OCI-LY3 (cell line): ENCODE results near the gene SHC2.
"Not testable (repeated sequence)": the region's sequence is repeated elsewhere in the genome, so short reads cannot be mapped to it uniquely, and the experiment has no call there.

Experiments used
- H2AFZ ChIP-seq: fragments of 200-600, 300-600 bp; shearing (Covaris generic); 2 replicates; pipeline ENCODE4 v1.6.0; 2014; ENCODE audit warnings: antibody characterized with exemption, low read depth, low read length
- H3K27ac ChIP-seq: fragments of 200-600, 300-600 bp; sonication (generic); 2 replicates; pipeline ENCODE4 v1.5.1; 2014; ENCODE audit warnings: mild to moderate bottlenecking, low read length, moderate library complexity, mixed read lengths
- H3K27me3 ChIP-seq: fragments of 200-600, 300-600 bp; sonication (generic); 2 replicates; pipeline ENCODE4 v1.6.1; 2014; ENCODE audit warnings: low read depth, low read length, mixed read lengths
- H3K36me3 ChIP-seq: fragments of 200-600, 300-600 bp; sonication (generic); replicated peaks from 2 replicates; pipeline ENCODE3; 2014; ENCODE audit warnings: low read depth, low read length, mixed read lengths
- H3K4me1 ChIP-seq: fragments of 300-600, 200-600 bp; sonication (generic); 2 replicates; pipeline ENCODE4 v1.6.1; 2014; ENCODE audit warnings: low read length, mixed read lengths
- H3K4me2 ChIP-seq: fragments of 200-600, 300-600 bp; sonication (generic); 2 replicates; pipeline ENCODE4 v1.6.1; 2014; ENCODE audit warnings: low read length, mixed read lengths
- H3K4me3 ChIP-seq: fragments of 300-600, 200-600 bp; sonication (generic); 2 replicates; pipeline ENCODE4 v1.5.1; 2014; ENCODE audit warnings: antibody characterized with exemption, mild to moderate bottlenecking, low read length, moderate library complexity
- H3K79me2 ChIP-seq: fragments of 300-600, 200-600 bp; shearing (Covaris generic); 2 replicates; pipeline ENCODE4 v1.6.1; 2014; ENCODE audit warnings: mild to moderate bottlenecking, low read length, mixed read lengths
- H3K9ac ChIP-seq: fragments of 300-600, 200-600 bp; shearing (Covaris generic); 2 replicates; pipeline ENCODE4 v1.6.0; 2014; ENCODE audit warnings: mild to moderate bottlenecking, low read length, moderate library complexity
- H3K9me3 ChIP-seq: fragments of 200-600, 300-600 bp; shearing (Covaris generic); 2 replicates; pipeline ENCODE4 v1.6.1; 2014; ENCODE audit warnings: low read length, mixed read lengths; ENCODE audit not compliant: insufficient read depth
- H4K20me1 ChIP-seq: fragments of 200-600, 300-600 bp; sonication (generic); 2 replicates; pipeline ENCODE4 v1.6.1; 2016; ENCODE audit warnings: low read length, mixed read lengths; ENCODE audit not compliant: insufficient read depth
- EZH2phosphoT487 ChIP-seq: fragments of 200-600 bp; shearing (Covaris generic); IDR thresholded peaks from 2 replicates; pipeline ENCODE4 v1.6.1; 2018; ENCODE audit warnings: antibody characterized with exemption, mixed run types, low read depth
- TF ChIP-seq, protein P1 (sequence below): fragments of 200-600, 300-600 bp; sonication (generic); IDR thresholded peaks from 2 replicates; pipeline ENCODE4 v1.5.1; 2014; ENCODE audit warnings: antibody characterized with exemption, low read length, low read depth

The SHC2 gene

DNA sequence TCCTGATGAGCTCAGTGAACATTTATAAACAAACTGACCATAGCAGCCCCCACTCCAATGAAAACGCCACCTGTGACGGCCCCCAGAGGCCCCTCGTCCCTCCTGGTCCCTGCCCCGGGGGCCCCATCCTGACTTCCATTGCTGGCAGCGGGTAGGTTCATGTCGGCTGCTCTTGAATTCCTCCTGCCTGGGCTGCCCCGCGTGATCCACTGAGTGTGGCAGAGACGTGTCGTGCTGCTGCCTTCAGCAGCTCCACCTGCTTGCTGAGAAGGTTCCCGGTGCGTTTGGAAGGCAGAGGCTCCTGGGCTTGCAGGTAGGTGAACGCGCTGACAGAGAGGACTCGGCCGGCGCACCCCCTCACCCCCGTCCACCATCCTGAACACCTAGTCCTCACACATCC lies 63.5 kb downstream of the SHC2 start:
- Histone ChIP-seq H2AFZ (no peak overlapping the region), H3K27me3 (no peaks in the 10 kb centered on the region), H3K27ac (no peak overlapping the region), H3K4me2 (no peak overlapping the region), H4K20me1 (no peaks in the 10 kb centered on the region), H3K4me1 (no peaks in the 10 kb centered on the region), H3K4me3 (no peak overlapping the region), H3K79me2 (no peaks in the 10 kb centered on the region), H3K9me3 (peaks cover 5% of the 10 kb centered on the region; the same call in 1 of the 2 replicates), H3K9ac (no peak overlapping the region), H3K36me3 (no peaks in the 10 kb centered on the region)
- TF ChIP-seq, protein P1, sequence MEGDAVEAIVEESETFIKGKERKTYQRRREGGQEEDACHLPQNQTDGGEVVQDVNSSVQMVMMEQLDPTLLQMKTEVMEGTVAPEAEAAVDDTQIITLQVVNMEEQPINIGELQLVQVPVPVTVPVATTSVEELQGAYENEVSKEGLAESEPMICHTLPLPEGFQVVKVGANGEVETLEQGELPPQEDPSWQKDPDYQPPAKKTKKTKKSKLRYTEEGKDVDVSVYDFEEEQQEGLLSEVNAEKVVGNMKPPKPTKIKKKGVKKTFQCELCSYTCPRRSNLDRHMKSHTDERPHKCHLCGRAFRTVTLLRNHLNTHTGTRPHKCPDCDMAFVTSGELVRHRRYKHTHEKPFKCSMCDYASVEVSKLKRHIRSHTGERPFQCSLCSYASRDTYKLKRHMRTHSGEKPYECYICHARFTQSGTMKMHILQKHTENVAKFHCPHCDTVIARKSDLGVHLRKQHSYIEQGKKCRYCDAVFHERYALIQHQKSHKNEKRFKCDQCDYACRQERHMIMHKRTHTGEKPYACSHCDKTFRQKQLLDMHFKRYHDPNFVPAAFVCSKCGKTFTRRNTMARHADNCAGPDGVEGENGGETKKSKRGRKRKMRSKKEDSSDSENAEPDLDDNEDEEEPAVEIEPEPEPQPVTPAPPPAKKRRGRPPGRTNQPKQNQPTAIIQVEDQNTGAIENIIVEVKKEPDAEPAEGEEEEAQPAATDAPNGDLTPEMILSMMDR = no peak
- no peak for TF ChIP-seq EZH2phosphoT487

DNA sequence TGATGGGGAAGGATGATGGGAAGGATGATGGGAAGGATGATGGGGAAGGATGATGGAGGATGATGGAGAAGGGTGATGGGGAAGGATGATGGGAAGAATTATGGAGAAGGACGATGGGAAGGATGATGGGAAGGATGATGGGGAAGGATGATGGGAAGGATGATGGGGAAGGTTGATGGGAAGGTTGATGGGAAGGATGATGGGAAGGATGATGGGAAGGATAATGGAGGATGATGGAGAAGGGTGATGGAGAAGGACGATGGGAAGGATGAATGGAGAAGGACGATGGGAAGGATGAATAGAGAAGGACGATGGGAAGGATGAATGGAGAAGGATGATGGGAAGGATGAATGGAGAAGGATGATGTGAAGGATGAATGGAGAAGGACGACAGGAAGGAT lies 65.4 kb downstream of the SHC2 start:
- no peaks in the 10 kb centered on the region for H3K36me3 ChIP-seq
- peaks cover 5% of the 10 kb centered on the region; the same call in 1 of the 2 replicates for H3K9me3 ChIP-seq
- H3K27ac ChIP-seq = no peak overlapping the region
- H3K27me3 ChIP-seq = no peaks in the 10 kb centered on the region
- TF ChIP-seq, protein P1 = no peak
- TF ChIP-seq EZH2phosphoT487 = no peak
- H2AFZ ChIP-seq = no peak overlapping the region
- H3K4me3 ChIP-seq = no peak overlapping the region
- H3K4me1 ChIP-seq = no peaks in the 10 kb centered on the region
- no peaks in the 10 kb centered on the region for H4K20me1 ChIP-seq
- H3K79me2 ChIP-seq = no peaks in the 10 kb centered on the region
- H3K4me2 ChIP-seq = no peak overlapping the region
- no peak overlapping the region for H3K9ac ChIP-seq

DNA sequence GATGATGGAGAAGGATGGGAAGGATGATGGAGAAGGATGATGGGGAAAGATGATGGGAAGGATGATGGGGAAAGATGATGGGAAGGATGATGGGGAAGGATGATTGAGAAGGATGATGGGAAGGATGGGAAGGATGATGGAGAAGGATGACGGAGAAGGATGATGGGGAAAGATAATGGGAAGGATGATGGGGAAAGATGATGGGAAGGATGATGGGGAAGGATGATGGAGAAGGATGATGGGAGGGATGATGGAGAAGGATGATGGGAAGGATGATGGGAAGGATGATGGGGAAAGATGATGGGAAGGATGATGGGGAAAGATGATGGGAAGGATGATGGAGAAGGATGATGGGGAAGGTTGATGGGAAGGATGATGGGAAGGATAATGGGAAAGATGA lies 66.0 kb downstream of the SHC2 start:
- H3K4me3 ChIP-seq, H3K9me3 ChIP-seq, H3K4me2 ChIP-seq, H2AFZ ChIP-seq, H3K27ac ChIP-seq, H3K4me1 ChIP-seq, H3K27me3 ChIP-seq, H3K9ac ChIP-seq, H4K20me1 ChIP-seq, H3K36me3 ChIP-seq, H3K79me2 ChIP-seq: not testable (repeated sequence)

DNA sequence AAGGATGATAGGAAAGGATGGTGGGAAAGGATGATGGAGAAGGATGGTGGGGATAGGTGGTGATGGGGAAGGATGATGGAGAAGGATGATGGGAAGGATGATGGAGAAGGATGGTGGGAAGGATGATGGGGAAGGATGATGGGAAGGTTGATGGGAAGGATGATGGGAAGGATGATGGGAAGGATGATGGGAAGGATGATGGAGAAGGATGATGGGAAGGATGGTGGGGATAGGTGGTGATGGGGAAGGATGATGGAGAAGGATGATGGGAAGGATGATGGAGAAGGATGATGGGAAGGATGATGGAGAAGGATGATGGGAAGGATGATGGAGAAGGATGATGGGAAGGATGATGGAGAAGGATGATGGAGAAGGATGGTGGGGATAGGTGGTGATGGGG lies 67.3 kb downstream of the SHC2 start:
- H4K20me1 ChIP-seq, H3K9ac ChIP-seq, H2AFZ ChIP-seq, H3K79me2 ChIP-seq, H3K4me1 ChIP-seq, H3K4me3 ChIP-seq, H3K9me3 ChIP-seq, H3K27ac ChIP-seq, H3K27me3 ChIP-seq, H3K4me2 ChIP-seq, H3K36me3 ChIP-seq: not testable (repeated sequence)

DNA sequence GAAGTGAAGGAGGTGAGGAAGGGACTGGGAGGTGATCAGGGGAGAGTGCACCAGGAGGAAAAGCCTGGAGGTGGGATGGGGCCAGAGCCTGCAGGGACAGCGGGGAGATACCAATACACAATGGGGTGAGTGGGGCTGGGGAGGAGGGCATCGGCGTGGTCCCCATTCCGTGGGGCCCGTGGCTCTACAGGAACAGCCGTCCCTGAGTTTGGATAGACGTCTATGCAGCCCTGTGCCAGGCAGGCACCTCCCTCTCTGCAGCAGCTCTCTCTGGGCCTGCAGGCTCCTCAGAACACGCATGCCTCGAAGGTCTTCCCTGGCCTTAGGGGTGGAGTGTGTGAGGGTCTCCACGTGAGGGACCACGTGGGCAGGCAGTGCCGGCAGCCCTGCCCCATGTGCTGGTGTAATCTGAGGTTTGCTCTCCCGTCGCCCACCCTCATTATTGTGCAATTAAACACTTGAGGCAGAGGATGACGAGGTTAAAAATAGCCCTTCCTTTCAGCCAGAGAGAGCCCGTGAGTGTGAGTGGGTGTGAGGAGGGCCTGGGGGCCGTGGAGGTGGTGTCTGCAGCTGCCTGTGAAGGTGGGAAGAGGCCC lies 68.4 kb downstream of the SHC2 start:
- no peaks in the 10 kb centered on the region for H3K79me2 ChIP-seq
- peaks cover 5% of the 10 kb centered on the region; the same call in 1 of the 2 replicates for H3K9me3 ChIP-seq
- TF ChIP-seq, protein P1 = no peak
- TF ChIP-seq EZH2phosphoT487 = no peak
- no peak overlapping the region for H3K4me2 ChIP-seq
- no peaks in the 10 kb centered on the region for H3K36me3 ChIP-seq
- H4K20me1 ChIP-seq = no peaks in the 10 kb centered on the region
- H3K4me3 ChIP-seq = no peak overlapping the region
- no peaks in the 10 kb centered on the region for H3K27me3 ChIP-seq
- no peak overlapping the region for H2AFZ ChIP-seq
- H3K4me1 ChIP-seq = no peaks in the 10 kb centered on the region
- H3K9ac ChIP-seq = no peak overlapping the region
- no peak overlapping the region for H3K27ac ChIP-seq
